NCI-H1694 (cell line): ENCODE measurements around the gene LORICRIN.

Experiments used
- DNase-seq: peaks from one replicate; lab custom pipeline; 2025; lab: John Stamatoyannopoulos, UW

The LORICRIN gene

DNA sequence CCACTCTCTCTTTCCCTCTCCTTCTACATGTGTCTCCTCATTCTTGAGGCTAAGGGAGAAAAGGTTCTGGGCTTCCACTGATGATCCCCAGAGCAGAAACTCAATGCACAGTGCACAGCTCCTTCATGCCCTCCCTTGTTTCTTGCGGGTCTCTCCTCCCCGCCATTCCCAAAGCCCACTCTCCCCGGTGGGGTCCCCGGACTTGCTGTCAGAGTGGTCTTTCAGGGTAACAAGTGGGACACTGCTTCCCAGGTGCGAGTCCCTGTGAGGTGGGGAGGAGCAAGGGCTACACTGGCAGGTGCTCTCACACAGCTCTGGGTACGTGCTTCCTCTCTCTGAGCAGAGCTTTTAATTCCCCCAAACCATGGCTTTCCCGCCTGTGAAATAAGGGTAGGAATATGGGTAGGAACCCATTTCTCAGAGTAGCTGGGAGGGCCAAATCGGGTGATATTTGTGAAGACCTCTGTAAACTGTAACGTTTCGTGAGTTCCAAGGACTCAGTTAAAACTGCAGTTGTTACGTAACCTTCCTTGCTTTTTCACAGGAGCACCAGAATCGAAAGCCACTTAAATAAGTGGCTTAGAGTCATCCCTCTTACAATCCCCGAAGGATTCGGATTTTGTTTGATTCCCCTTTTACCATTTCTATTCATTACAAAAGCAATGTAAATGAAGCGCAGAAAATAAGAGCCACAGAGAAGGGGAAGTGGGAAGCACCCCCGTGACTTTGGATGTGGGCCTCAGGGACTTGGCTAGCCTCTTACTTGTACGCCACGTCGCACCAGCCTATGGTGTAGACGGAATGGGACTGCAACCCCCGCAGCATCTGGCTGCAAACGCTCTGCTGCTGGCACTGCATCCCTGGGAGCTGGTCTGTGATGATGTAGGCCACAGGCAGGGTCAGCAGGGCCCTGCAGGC is 47.1 kb downstream of the LORICRIN start:
- no peak for DNase-seq

DNA sequence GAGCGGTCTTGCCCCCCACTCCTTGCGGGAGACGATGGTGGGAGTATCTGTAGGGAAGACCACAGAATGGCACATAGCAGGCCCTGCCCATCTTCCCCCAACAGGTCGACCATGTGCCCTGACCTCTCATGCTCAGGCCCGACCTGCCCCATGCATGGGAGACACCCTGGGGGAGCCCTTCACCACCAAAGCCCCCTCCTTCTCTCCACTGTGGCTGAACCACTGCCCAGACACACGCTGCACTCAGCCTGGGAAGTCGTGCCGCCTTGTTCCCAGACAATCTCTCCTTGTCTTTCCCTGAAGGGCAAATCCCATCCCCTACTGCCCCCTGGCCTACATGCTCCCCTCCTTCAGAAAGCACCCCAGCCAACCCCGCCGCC is 47.7 kb downstream of the LORICRIN start:
- DNase-seq = no peak

DNA sequence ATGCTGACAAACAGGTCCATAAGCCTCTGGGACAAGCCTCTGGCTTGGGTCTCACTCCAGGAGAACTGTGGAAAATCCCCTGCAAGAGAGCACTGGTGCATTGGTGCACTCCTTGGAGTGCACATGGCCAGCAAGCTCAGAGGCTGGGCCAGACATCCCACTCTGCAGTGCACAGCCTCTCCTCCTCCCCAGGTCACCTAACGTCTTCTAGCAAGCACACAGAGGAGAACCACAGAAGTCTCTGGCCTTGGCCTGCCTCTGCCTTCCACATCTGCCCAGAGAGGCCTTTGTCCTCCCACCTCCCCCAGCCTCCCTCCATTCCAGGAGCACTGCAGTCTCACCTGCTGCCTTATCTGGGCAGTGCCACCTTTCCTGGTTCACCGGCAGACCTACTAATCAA is 49.1 kb downstream of the LORICRIN start:
- no peak for DNase-seq

DNA sequence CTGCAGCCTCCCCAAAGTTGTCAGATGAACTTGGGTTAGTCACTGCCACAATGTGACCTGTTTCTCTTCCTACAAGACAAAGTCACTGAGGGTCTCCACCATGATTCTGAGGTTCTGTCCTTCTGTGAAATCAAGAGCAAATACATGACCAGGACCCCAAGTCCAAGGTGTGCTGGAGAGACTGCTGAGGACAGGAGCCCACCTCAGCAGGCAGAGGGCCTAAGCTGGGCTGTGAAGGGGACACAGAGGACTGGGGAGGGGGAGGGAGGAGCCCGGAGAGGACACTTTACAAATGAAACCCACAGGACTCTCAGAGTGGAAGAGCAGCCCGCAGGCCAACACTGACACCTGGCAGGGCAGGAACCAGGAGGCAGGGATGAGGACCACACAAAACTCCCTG is 50.0 kb downstream of the LORICRIN start:
- DNase-seq = no peak

DNA sequence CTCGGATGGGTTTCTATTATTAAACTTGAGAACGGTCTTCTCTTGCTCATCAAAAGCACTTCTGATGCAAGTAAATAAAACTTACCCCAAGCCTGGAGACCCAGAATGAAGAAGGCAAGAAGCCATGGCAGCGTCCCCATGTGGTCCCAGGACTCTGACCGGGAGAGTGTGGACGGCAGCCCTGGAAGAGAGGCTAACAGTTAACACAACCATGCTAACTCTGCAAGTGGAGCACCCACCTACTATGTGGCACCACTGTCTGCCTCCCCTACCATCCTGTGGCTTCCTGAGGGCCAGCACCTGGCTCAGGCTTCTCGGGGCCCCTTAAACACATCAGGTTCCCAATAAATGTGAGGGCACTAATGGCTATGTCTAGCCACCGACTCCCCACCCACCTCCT is 51.0 kb downstream of the LORICRIN start:
- no peak for DNase-seq
